Mesenchymal stem cell (in vitro differentiated cells and primary cell): ENCODE results near the gene HTR3A.
"Not testable (repeated sequence)": the region's sequence is repeated elsewhere in the genome, so short reads cannot be mapped to it uniquely, and the experiment has no call there.

Experiments
- DNase-seq: peaks from one replicate; pipeline ENCODE4 v3.0.0-alpha.2; 2013
- H2AFZ ChIP-seq: one replicate; pipeline ENCODE4 v1.6.1; 2013; ENCODE audit warnings: low read depth, mild to moderate bottlenecking, control low read depth, inconsistent platforms, low read length, moderate library complexity
- H2AK5ac ChIP-seq: 2 replicates; pipeline ENCODE4 v1.6.1; 2013; ENCODE audit warnings: low read length, moderate library complexity, mild to moderate bottlenecking, inconsistent platforms; ENCODE audit not compliant: severe bottlenecking
- H2BK120ac ChIP-seq: one replicate; pipeline ENCODE4 v1.6.1; 2013; ENCODE audit warnings: low read depth, mild to moderate bottlenecking, inconsistent platforms, low read length, moderate library complexity
- H2BK12ac ChIP-seq, 2 experiments: one replicate each; pipeline ENCODE4 v1.6.1; 2013; ENCODE audit warnings: inconsistent platforms in 2 of 2, low read length in 2 of 2, mild to moderate bottlenecking in 2 of 2, moderate library complexity in 2 of 2, control low read depth in 1 of 2
- H2BK15ac ChIP-seq: one replicate; pipeline ENCODE4 v1.6.1; 2013; ENCODE audit warnings: mild to moderate bottlenecking, low read depth, inconsistent platforms; ENCODE audit not compliant: poor library complexity, severe bottlenecking
- H2BK5ac ChIP-seq: 2 replicates; pipeline ENCODE4 v1.6.1; 2013; ENCODE audit warnings: low read depth, mild to moderate bottlenecking, low read length, control low read depth, inconsistent platforms; ENCODE audit not compliant: poor library complexity, severe bottlenecking
- H3K14ac ChIP-seq, 2 experiments: one replicate each; pipeline ENCODE4 v1.6.1; 2013; ENCODE audit warnings: inconsistent platforms in 2 of 2, low read length in 2 of 2, control low read depth in 1 of 2, mild to moderate bottlenecking in 1 of 2, moderate library complexity in 1 of 2
- H3K18ac ChIP-seq, 2 experiments: one replicate each; pipeline ENCODE4 v1.6.1; 2013; ENCODE audit warnings: inconsistent platforms in 2 of 2, low read length in 2 of 2, control low read depth in 1 of 2, low read depth in 1 of 2, mild to moderate bottlenecking in 1 of 2
- H3K23ac ChIP-seq, 2 experiments: one replicate each; pipeline ENCODE4 v1.6.1; 2013; ENCODE audit warnings: inconsistent platforms in 2 of 2, low read length in 2 of 2, mild to moderate bottlenecking in 2 of 2, moderate library complexity in 2 of 2, control low read depth in 1 of 2
- H3K27ac ChIP-seq: 2 replicates; pipeline ENCODE4 v1.5.1; 2013; ENCODE audit warnings: mild to moderate bottlenecking, moderate library complexity, low read length, control low read depth, inconsistent platforms; ENCODE audit not compliant: poor library complexity, severe bottlenecking
- H3K27me3 ChIP-seq, 2 experiments: 2 replicates each; pipeline versions ENCODE4 v1.6.1 to v1.7.0; 2013; ENCODE audit warnings: low read length in 2 of 2, mild to moderate bottlenecking in 2 of 2, moderate library complexity in 2 of 2, control low read depth in 1 of 2, inconsistent platforms in 1 of 2; ENCODE audit not compliant: control insufficient read depth in 1 of 2, insufficient read depth in 1 of 2
- H3K36me3 ChIP-seq, 2 experiments: 2 replicates each; pipeline versions ENCODE4 v1.6.1 to v1.7.0; 2013; ENCODE audit warnings: low read length in 2 of 2, control low read depth in 1 of 2, inconsistent platforms in 1 of 2, low read depth in 1 of 2, mild to moderate bottlenecking in 1 of 2; ENCODE audit not compliant: insufficient read depth in 2 of 2, control insufficient read depth in 1 of 2
- H3K4ac ChIP-seq, 2 experiments: one replicate each; pipeline ENCODE4 v1.6.1; 2013; ENCODE audit warnings: inconsistent platforms in 2 of 2, low read length in 2 of 2, mild to moderate bottlenecking in 2 of 2, moderate library complexity in 2 of 2, control low read depth in 1 of 2, low read depth in 1 of 2
- H3K4me1 ChIP-seq: 2 replicates; pipeline ENCODE4 v1.6.1; 2013; ENCODE audit warnings: low read depth, low read length, control low read depth; ENCODE audit not compliant: control insufficient read depth, insufficient read depth
- H3K4me2 ChIP-seq: 2 replicates; pipeline ENCODE4 v1.6.1; 2013; ENCODE audit warnings: low read length, mild to moderate bottlenecking, inconsistent platforms; ENCODE audit not compliant: poor library complexity, severe bottlenecking
- H3K4me3 ChIP-seq, 2 experiments: 2 replicates each; pipeline versions ENCODE4 v1.5.1 to v1.7.0; 2013; ENCODE audit warnings: low read length in 2 of 2, mild to moderate bottlenecking in 2 of 2, control low read depth in 1 of 2, low read depth in 1 of 2; ENCODE audit not compliant: insufficient read depth in 1 of 2
- H3K79me1 ChIP-seq: replicated peaks from 2 replicates; pipeline ENCODE4 v1.6.1; 2013; ENCODE audit warnings: mild to moderate bottlenecking, control low read depth, low read length, inconsistent platforms; ENCODE audit not compliant: poor library complexity, severe bottlenecking
- H3K9ac ChIP-seq: 2 replicates; pipeline ENCODE4 v1.7.0; 2013; ENCODE audit warnings: mild to moderate bottlenecking, low read length, moderate library complexity
- H3K9me3 ChIP-seq: 2 replicates; pipeline ENCODE4 v1.7.0; 2013; ENCODE audit warnings: mild to moderate bottlenecking, low read length; ENCODE audit not compliant: control insufficient read depth
- H4K8ac ChIP-seq: one replicate; pipeline ENCODE4 v1.6.1; 2013; ENCODE audit warnings: inconsistent platforms, mild to moderate bottlenecking, low read length, moderate library complexity
- H4K91ac ChIP-seq: one replicate; pipeline ENCODE4 v1.6.1; 2013; ENCODE audit warnings: mild to moderate bottlenecking, low read length, inconsistent platforms
- WGBS: methylation state at CpG from one replicate; pipeline ENCODE4 v1.1.7; 2013; ENCODE audit warnings: mixed read lengths; 5-methylcytosine and 5-hydroxymethylcytosine counted together

The HTR3A gene

GRCh38 chr11:113934193-113934592, 40.7 kb upstream of the HTR3A start:
- H3K9me3 ChIP-seq, H3K14ac ChIP-seq, H2AFZ ChIP-seq, H2BK12ac ChIP-seq, H3K79me1 ChIP-seq, H4K91ac ChIP-seq, H2BK120ac ChIP-seq, H3K36me3 ChIP-seq, H3K18ac ChIP-seq, H3K4me3 ChIP-seq, H3K4me2 ChIP-seq, H3K27ac ChIP-seq, H3K23ac ChIP-seq, H3K4me1 ChIP-seq, H3K4ac ChIP-seq, H3K9ac ChIP-seq, DNase-seq, H4K8ac ChIP-seq, H2BK15ac ChIP-seq, H2AK5ac ChIP-seq, H2BK5ac ChIP-seq: not testable (repeated sequence)
- H3K27me3 ChIP-seq: peaks cover 3 to 11% of the 10 kb centered on the region in 2 experiments
- 99% methylated on average over 3 of the region's 3 CpGs for WGBS

- no peaks in the 10 kb centered on the region for H3K79me1 ChIP-seq
- 79% methylated on average over 3 of the region's 4 CpGs for WGBS
Observed at GRCh38 chr11:113934761-113935160, 40.1 kb upstream of the HTR3A start.

DNA sequence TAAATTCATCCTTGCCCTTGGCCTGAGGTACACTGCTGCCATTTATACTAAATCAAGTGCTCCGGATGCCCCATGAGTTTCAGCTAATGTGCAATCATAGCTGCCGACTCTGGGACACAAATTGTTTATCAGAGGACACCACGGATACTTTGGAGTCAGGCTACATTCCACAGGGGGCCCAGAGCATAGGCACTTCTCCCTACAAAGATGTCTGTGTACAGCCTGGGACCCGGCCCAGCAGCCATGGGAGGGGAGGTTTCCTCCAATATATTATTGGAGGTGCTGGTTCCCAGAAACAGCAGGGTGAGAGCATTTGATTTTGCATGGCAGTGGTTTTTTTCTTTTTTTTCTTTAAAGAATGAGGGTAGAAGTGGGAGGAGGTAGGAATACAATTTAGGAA, 39.0 kb upstream of the HTR3A start:
- DNase-seq: no peak
- H3K18ac ChIP-seq: no peak overlapping the region
- H3K36me3 ChIP-seq: no peaks in the 10 kb centered on the region
- H4K8ac ChIP-seq: no peak overlapping the region
- H2BK12ac ChIP-seq: no peak overlapping the region
- no peaks in the 10 kb centered on the region for H3K9me3 ChIP-seq
- H2AFZ ChIP-seq: no peak overlapping the region
- H3K14ac ChIP-seq: no peak overlapping the region
- H3K4me3 ChIP-seq: no peak overlapping the region
- no peak overlapping the region for H2AK5ac ChIP-seq
- H2BK5ac ChIP-seq: no peak overlapping the region
- no peak overlapping the region for H2BK15ac ChIP-seq
- 74% methylated on average over 4 of the region's 4 CpGs for WGBS
- H3K4me1 ChIP-seq: no peaks in the 10 kb centered on the region
- H3K27ac ChIP-seq: no peak overlapping the region
- no peak overlapping the region for H4K91ac ChIP-seq
- no peak overlapping the region for H3K9ac ChIP-seq
- no peak overlapping the region for H3K4ac ChIP-seq
- no peak overlapping the region for H3K23ac ChIP-seq
- H3K79me1 ChIP-seq: no peaks in the 10 kb centered on the region
- no peak overlapping the region for H3K4me2 ChIP-seq
- no peak overlapping the region for H2BK120ac ChIP-seq
- peaks cover 3 to 11% of the 10 kb centered on the region in 2 experiments for H3K27me3 ChIP-seq

More at GRCh38 chr11:113934761-113935160, 40.1 kb upstream of the HTR3A start:
- H3K9me3 ChIP-seq: no peaks in the 10 kb centered on the region
- H2BK15ac ChIP-seq: no peak overlapping the region
- no peak overlapping the region for H3K18ac ChIP-seq
- H2BK120ac ChIP-seq: no peak overlapping the region
- H3K4ac ChIP-seq: no peak overlapping the region
- no peaks in the 10 kb centered on the region for H3K4me1 ChIP-seq
- H2BK5ac ChIP-seq: no peak overlapping the region
- H3K36me3 ChIP-seq: no peaks in the 10 kb centered on the region
- H3K27ac ChIP-seq: no peak overlapping the region
- H3K9ac ChIP-seq: no peak overlapping the region
- H3K23ac ChIP-seq: no peak overlapping the region
- H3K4me3 ChIP-seq: no peak overlapping the region
- no peak overlapping the region for H2AK5ac ChIP-seq
- H4K91ac ChIP-seq: no peak overlapping the region
- no peak overlapping the region for H3K14ac ChIP-seq
- H3K4me2 ChIP-seq: no peak overlapping the region
- peaks cover 3 to 11% of the 10 kb centered on the region in 2 experiments for H3K27me3 ChIP-seq
- H4K8ac ChIP-seq: no peak overlapping the region
- H2BK12ac ChIP-seq: no peak overlapping the region
- H2AFZ ChIP-seq: no peak overlapping the region
- no peak for DNase-seq

DNA sequence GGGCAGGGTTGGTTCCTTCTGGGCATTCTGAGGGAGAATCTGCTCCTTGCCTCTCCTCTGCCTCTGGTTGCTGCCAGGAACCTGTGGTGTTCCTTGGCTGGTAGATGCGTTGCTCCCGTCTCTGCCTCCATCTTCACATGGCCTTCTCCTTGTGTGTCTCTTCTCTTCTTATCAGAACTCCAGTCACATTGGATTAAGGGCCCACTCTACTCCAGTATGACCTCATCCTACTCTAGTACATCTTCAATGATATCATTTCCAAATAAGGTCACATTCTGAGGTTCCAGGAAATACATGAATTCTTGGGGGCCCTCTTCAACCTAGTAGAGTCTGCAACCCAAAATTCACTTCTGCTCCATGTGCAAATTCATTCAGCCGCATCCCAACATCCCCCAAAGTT, 37.0 kb upstream of the HTR3A start:
- H2BK120ac ChIP-seq: no peak overlapping the region
- H2BK5ac ChIP-seq: no peak overlapping the region
- H3K14ac ChIP-seq: no peak overlapping the region
- H4K91ac ChIP-seq: peak overlapping the region; percentile 58
- no peak overlapping the region for H3K9ac ChIP-seq
- no peaks in the 10 kb centered on the region for H3K79me1 ChIP-seq
- 72% methylated on average over 3 of the region's 3 CpGs for WGBS
- DNase-seq: no peak
- H3K27ac ChIP-seq: no peak overlapping the region
- H3K4me2 ChIP-seq: no peak overlapping the region
- no peak overlapping the region for H2BK12ac ChIP-seq
- no peak overlapping the region for H3K4me3 ChIP-seq
- H3K4ac ChIP-seq: no peak overlapping the region
- H3K23ac ChIP-seq: no peak overlapping the region
- H2AK5ac ChIP-seq: no peak overlapping the region
- H2BK15ac ChIP-seq: no peak overlapping the region
- H4K8ac ChIP-seq: no peak overlapping the region
- H3K18ac ChIP-seq: no peak overlapping the region
- H3K27me3 ChIP-seq: peaks cover 3 to 11% of the 10 kb centered on the region in 2 experiments
- H3K4me1 ChIP-seq: no peaks in the 10 kb centered on the region
- no peaks in the 10 kb centered on the region for H3K36me3 ChIP-seq
- H2AFZ ChIP-seq: no peak overlapping the region
- no peaks in the 10 kb centered on the region for H3K9me3 ChIP-seq
